ENCODE data around the gene IRGC. TPM values are rescaled to one million over a fixed set of nuclear protein-coding genes. Genes with fewer than 3 reads are reported as not detected.

Gene IRGC
- total RNA-seq, 1 experiment from 2014 or later, result not detected

- Histone ChIP-seq H2BK12ac (ENCODE audit: insufficient read length, low read depth, low read length) (no peak overlapping the region), H3T11ph (ENCODE audit: low read length) (no peak overlapping the region), H3K4me1 (ENCODE audit: insufficient read depth, low read length) (peaks cover 3% of the 10 kb centered on the region; the same call in 1 of the 2 replicates), H4K91ac (ENCODE audit: insufficient read length, low read depth, low read length) (no peak overlapping the region), H3K4me2 (ENCODE audit: insufficient read depth, insufficient read length, low read length) (no peak overlapping the region), H2BK120ac (ENCODE audit: low read depth, low read length, poor library complexity, severe bottlenecking) (no peak overlapping the region), H3K9ac (ENCODE audit: extremely low read depth, insufficient read length, low read length) (no peak overlapping the region), H3K23ac (ENCODE audit: insufficient read length, low read depth, low read length) (no peak overlapping the region), H2BK15ac (ENCODE audit: low read depth, low read length) (no peak overlapping the region), H3K23me2 (ENCODE audit: insufficient read length, low read depth, low read length, poor library complexity, severe bottlenecking) (no peaks in the 10 kb centered on the region), H3K4ac (ENCODE audit: low read depth, low read length) (no peak overlapping the region), H2AK5ac (ENCODE audit: insufficient read length, low read length) (no peak overlapping the region), H2BK20ac (ENCODE audit: low read depth, low read length, poor library complexity, severe bottlenecking) (no peak overlapping the region), H3K27me3 (ENCODE audit: insufficient read depth, low read length) (peaks cover 10% of the 10 kb centered on the region; the same call in 1 of the 2 replicates), H2AFZ (ENCODE audit: low read length) (no peak overlapping the region), H3K27ac (ENCODE audit: insufficient read length, low read depth, low read length) (no peak overlapping the region), H3K14ac (ENCODE audit: insufficient read depth, low read length) (no peak overlapping the region), H3K9me3 (ENCODE audit: control insufficient read depth, low read depth, low read length) (no peaks in the 10 kb centered on the region), H4K8ac (replicated peaks; ENCODE audit: insufficient read length, low read depth, low read length) (no peak overlapping the region), H3K18ac (ENCODE audit: insufficient read length, low read depth, low read length) (no peak overlapping the region), H4K5ac (ENCODE audit: insufficient read length, low read depth, low read length) (no peak overlapping the region), H4K20me1 (ENCODE audit: control insufficient read depth, insufficient read depth, insufficient read length) (no peaks in the 10 kb centered on the region), H3K79me2 (ENCODE audit: insufficient read depth, low read length) (no peaks in the 10 kb centered on the region), H3K56ac (ENCODE audit: insufficient read length, low read depth, low read length) (no peak overlapping the region), H3K79me1 (ENCODE audit: insufficient read depth, low read depth, low read length, poor library complexity, severe bottlenecking) (no peaks in the 10 kb centered on the region), H2BK5ac (ENCODE audit: insufficient read length, low read length) (no peak overlapping the region)
- Mint-ChIP-seq H3K4me1 (peaks cover 17 to 25% of the 10 kb centered on the region in 2 experiments), H3K27ac (no peak overlapping the region; a peak in 1 of 7 replicates), H3K9me3 (no peaks in the 10 kb centered on the region), H3K27me3 (ENCODE audit: low read depth) (peaks cover 51% of the 10 kb centered on the region), H3K36me3 (ENCODE audit: insufficient read depth in 1 of 3, low read depth in 3 of 3) (no peaks in the 10 kb centered on the region; a peak in 1 of 7 replicates), H3K4me3 (no peak overlapping the region)
- no peak for TF ChIP-seq CTCF (conservative IDR thresholded peaks at IDR 0.05)
- no peak for DNase-seq
- no CpG with 5 or more reads among the region's 15 CpGs for WGBS (ENCODE audit: extremely low coverage, insufficient read length, low lambda C conversion rate)
Measured at GRCh38 chr19:43768273-43769050, 52.6 kb downstream of the IRGC start.

Measured in H9 (cell line).